ENCODE results near the gene ATP2B2.

Gene ATP2B2

DNA sequence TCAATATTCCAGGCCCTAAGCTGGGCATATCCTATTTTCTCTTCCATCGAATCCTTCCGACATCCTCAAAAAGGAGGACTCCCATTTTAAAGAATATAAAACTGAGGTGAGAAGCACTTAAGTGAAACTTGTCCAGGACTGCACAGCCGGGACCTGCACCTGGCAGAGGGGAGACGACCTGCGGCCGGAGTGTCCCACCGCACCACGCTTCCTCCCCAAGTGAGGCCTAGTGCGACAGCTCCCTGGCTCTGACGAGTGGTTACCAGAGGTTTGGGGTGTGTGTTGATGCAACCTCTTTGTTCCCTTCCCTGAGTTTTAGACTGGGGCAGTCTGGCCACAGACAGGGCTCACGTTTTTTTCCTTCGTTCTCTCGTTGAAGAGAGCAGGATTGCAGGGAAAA lies 24.9 kb upstream of the ATP2B2 start:
- in situ Hi-C loops (cut with MboI; ENCODE audit: low sequenced_read_pairs), result no loop called here

DNA sequence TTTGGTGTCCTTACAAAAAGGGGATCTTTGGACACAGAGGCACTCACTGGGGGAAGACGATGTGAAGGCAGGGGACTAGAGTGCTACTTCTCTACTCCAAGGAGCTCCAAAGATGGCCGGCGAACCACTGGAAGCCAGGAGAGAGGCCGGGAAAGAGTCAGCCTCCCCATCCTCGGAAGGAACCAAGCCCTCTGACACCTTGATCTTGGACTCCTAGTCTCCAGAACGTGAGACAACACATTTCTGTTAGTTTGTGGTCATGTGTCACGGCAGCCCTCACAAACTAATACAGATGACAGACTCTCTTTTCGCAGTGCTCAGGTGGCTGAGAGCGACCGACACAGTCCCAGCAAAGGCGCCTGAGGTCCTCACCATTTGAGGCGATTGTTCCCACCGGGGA lies 24.4 kb upstream of the ATP2B2 start:
- in situ Hi-C loops (cut with MboI; ENCODE audit: low sequenced_read_pairs), result no loop called here

DNA sequence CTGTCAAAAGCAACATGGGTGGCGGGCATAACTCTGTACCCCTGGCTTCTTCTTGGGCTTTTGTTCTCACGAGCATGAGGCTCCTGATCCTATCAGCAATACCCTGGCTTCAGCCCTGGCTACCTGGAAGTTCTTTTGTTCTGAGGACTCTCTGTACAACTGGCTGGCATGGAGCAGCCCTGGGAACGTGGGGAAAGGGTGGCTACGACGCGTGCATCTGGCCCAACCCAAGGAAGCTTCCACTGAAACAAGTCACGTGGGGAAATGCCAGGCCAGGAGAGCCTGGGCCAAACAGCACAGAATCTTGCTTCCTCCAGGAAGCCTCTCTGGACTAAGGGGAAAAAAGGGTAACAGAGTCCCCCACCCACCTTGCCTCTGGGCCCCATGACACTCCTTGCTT lies 22.7 kb upstream of the ATP2B2 start:
- in situ Hi-C loops (cut with MboI; ENCODE audit: low sequenced_read_pairs), result no loop called here

DNA sequence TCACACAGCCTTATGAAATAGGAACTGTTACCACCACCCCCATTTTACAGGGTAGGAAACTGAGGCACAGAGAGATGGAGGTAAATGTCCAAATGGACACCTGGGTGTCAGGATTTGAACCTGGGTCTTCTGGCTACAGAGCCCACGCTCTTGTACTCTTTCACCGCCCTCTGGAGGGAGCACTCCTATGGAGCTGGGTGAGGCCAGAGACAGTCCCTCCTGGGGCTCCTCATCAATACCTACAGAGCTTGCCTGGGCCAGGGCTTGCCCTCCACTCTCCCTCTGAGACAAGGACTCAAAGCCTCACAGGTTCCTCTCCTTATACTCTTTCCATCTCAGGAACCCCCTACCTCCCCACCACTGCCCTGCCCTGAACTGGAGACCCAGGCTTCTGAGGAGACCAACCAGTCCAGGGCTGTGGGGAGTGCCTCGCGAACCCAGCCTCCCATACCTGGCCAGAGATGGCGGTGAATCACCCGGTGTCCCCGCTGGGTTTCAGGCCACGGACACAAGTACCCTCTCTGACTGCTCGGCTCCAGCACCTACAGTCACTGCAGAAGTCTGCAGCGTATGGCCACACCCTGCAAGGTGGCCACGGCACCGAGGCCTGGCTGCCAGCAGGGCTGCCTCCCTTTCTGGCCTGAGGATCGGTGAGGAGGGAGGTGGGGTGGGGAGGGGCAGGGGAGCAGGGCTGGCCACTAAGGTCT lies 22.1 kb upstream of the ATP2B2 start:
- in situ Hi-C loops (cut with MboI; ENCODE audit: low sequenced_read_pairs), result no loop called here

DNA sequence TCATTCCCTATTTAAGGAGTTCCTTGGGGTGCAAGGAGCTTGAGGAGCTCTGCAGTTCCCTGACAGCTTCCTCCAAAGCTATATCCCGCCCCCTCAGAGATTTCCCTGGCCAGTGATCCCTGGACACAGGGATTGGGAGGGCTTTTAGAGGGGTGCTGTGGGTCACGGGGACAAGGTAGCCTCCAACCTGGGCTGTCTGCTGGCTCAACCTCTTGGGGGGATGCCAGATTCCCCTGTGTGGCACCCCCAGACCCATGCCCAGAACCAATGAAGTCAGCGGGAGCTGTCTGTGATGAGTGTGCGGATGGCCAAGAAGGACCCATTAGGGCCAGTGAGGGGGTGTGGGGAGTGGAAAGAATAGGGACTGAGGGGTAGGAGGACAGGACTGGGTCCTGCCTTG lies 21.0 kb upstream of the ATP2B2 start:
- in situ Hi-C loops (cut with MboI; ENCODE audit: low sequenced_read_pairs), result no loop called here

DNA sequence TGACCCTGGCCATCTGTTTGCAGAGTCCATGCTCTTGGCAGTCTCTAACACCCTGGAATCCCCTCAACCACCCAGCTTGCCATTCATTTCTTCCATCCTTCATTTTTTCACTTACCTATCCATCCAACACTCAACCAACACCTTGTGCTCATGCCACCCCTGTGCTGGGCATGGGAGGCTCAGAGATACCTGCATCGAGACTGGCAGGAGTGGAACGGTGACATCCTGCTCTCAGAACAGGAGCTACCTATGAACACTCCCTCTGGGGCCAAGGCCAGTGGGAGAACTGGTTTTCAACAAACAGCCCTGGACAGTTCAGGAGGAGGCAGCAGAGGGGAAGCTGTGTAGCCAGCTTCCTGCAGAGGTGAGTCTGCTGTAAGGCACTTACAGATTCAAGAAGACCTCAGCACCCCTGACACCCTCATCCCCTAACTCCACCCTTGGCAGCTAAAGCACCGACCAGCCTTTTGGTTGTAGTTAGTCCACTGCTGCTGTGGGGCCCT lies 19.5 kb upstream of the ATP2B2 start:
- in situ Hi-C loops (cut with MboI; ENCODE audit: low sequenced_read_pairs), result no loop called here

DNA sequence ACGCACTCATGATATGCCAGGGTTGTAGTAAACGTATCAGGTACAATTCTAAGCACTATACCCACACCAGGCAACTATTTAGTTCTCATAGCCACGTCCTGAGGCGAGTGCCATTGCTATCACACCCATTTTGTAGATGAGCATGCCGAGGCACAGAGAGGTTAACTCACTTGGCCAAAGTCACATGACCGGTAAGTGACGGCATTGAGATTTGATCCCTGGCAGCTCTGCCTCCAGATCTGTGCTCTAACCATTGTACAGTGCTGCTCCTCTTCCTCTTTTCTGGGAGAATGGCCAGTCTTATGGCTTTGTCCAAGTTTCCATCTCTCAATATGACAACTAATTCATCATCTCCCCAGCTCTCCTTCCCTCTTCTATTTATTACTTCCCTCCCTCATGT lies 18.9 kb upstream of the ATP2B2 start:
- in situ Hi-C loops (cut with MboI; ENCODE audit: low sequenced_read_pairs), result no loop called here

DNA sequence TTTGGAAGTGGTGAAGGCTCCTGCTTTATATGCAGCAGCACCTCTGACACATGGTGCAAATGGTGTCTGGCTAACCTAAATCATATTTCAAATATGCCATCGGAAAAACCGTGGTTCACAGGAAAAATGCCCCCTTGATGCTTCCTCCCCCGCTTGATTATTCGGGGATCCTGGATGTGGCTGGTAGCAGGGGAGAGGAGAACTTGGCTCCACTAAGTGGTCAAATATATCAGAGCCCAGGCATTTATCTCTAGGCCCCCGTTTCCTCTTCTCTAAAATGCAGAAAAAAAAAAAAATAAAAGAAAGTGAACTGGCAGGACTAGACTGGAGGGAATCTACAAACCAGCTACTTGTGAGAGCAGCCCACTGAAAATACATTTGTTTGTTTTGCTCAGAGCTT lies 18.2 kb upstream of the ATP2B2 start:
- in situ Hi-C loops (cut with MboI; ENCODE audit: low sequenced_read_pairs), result no loop called here

DNA sequence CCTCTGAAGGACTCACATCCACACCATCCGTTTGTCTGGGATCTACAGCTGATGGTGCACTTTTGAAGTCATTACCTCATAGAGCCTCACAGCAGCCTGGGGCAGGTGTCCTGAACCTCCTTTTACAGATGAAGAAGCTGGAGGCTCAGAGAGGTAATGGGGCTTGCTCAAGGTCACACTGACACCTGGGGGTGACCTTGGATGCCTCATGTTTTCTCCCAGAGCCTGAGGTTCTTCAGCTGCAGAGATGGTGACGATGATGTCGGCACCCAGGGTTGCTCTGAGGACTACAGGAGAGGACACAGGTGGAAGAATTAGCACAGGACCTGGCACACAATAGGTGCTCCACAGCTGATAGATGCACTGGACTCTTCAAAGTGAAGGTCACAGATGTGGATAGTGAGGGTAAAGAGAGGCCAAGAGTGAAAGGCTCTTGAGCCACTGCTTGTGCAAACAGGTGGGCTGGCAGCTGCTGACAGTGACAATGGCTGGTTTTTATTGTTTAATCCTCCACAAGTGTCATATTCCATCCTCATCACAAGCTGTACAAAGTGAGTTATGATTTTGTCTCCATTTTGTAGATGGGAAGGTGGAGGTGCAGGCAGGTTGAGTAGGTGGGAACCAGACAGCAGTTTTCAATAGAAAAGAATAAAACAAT lies 17.4 kb upstream of the ATP2B2 start:
- in situ Hi-C loops (cut with MboI; ENCODE audit: low sequenced_read_pairs), result no loop called here

DNA sequence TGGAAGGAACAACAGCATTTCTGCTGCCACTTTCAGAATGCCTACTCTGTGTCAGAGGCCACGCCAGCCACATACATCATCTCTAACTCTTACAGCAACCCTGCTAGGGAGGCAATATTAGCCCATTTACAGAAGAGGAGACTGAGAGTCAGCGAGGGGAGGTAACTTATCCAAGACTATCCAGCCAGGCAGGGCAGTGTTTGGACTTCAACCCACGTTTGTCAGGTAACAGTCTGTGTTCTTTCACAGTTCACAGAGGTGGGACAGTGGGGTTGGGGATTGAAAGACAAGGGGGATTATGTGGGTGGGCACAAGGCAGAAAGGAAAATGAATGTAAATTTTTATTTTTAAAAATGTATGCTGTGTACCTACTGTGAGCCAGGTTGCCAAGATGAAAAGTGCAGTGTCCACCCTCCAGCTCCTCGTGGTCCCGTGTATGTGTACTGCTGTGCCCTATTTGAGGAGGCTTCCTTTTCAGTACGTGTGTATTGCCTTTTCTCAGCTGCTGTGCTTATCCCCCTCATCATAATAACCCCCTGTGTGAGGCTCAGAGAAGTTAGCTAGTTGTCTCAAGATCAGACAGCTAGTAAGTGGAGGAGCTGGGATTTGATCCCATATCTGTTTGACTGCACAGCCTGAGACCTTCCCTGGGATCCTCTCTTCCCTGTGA lies 16.5 kb upstream of the ATP2B2 start:
- in situ Hi-C loops (cut with MboI; ENCODE audit: low sequenced_read_pairs), result no loop called here

DNA sequence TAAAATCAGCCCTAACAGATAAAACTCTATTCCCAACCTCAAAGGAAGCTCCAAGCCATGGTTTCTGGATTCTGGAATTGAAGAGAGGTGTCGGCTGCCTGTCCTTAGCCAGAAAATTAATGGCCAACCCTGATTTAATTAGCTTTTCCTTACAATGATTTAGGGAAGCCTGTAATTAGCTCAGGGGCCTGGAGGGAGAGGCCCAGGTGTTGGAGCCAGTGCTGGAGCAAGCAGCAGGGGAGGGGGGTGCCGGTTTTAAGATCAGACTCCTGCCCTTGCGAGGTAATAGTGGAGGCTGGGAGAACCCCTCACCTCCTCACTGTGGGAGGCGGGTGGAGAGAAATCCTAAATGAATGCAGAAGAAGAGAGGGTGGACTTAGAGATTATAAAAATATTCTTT lies 14.7 kb upstream of the ATP2B2 start:
- in situ Hi-C loops (cut with MboI; ENCODE audit: low sequenced_read_pairs), result no loop called here

DNA sequence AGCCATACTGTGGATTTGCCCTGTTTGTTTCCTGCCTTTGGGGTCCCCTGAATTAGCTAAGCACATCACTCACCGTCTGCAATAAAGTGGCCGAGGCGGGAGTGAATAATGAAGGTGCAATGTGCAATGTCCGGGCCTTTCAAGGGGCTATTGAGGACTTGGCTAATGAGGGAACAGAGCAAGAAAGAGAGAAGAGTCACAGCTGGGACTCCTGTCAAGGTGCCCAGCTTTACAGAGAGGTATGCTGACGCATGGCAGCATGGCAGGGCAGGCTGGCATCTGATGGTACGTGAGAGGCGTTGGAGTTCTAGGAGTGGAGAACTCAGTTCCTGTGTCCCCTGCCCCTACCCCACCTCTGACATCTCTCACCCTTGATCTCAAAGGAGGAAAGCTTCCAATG lies 13.8 kb upstream of the ATP2B2 start:
- in situ Hi-C loops (cut with MboI; ENCODE audit: low sequenced_read_pairs), result no loop called here

DNA sequence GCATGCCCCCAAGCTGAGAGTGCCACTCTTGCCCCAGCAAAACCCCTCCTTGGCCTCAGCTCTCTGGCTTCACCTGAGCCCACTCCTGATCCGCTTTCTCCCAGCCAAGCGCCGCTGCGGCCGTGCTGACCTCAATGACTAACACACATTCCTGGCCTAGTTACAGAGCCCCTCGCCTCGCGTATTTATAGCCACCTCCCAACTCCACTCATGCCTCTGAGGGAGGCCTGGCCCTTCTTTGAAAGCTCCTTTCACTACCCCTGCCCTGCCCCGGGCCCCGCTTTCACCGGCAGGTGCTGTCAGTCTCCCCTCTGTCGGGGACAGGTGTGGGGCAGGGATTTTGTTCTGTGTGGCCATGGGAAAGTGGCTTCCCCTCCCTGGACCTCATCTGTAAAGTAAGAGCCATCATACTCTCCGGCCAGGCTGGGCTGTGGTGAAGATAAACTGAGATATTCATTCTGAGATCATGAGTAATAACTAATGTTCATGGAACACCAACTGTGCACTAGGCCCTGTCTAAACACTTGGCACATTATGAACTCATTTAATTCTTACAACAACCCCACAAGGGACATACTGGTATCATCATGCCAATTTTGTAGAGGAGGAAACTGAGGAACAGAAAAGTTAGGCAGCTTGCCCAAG lies 13.2 kb upstream of the ATP2B2 start:
- in situ Hi-C loops (cut with MboI; ENCODE audit: low sequenced_read_pairs), result no loop called here

DNA sequence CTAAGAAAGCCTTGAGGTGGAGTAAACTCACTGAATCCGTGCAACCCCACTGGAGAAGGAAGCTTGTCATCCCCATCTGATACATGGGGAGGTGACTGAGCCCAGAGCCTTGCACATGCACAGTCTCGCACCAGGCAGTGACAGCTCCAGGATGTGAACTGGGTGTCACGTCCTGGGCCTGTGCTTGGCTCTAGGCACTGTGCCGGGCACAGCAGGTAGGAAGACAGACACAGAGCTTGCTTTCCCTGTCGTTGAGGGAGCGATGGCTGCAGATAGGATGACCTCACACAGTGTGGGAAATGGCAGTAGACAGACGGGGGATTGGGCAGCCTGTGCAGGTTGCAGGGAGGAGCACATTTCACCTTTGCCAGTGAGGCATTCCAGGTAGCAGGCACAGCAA lies 12.2 kb upstream of the ATP2B2 start:
- in situ Hi-C loops (cut with MboI; ENCODE audit: low sequenced_read_pairs), result no loop called here

DNA sequence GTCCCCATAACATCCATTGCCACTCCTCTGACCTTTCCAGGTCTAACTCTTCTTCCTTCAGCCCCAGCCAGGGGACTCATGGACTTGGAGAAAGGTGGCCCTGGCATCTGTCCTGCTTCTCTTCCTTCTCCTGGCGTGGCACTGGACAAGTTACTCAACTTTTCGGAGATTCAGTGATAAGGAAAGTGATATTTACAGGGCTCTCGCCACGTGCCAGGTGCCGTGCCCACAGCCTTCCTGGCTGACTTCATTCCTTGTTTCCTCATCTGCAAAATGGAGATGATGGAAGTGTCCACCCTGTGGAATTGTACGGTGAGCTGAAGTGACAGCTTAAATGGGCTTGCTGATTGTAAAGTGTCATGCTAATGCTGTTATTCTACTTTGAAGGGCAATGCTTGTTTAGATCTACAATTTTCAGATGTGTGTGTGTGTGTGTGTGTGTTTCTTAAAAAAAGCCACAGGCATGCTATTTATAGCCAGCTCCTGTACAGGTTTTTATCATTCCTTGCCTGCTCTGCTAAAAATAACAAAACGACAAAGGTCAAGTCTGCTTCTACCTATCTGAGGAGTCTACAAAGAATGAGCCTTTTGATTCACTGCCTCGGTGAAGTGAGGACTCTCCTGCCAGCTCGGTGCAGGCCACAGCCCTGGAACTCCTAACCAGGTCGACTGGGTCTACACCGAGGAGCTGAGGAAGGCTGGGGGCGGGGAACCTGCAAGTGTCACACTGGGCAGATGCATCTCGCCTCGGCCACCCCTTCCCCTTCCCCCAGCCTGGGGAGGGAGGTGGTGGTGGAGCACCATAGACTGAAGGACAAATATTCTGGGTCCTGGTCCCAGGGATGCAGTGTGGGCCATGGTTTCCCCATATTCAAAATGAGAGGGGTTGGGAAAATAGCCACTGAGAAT lies 11.4 kb upstream of the ATP2B2 start:
- in situ Hi-C loops (cut with MboI; ENCODE audit: low sequenced_read_pairs), result no loop called here

DNA sequence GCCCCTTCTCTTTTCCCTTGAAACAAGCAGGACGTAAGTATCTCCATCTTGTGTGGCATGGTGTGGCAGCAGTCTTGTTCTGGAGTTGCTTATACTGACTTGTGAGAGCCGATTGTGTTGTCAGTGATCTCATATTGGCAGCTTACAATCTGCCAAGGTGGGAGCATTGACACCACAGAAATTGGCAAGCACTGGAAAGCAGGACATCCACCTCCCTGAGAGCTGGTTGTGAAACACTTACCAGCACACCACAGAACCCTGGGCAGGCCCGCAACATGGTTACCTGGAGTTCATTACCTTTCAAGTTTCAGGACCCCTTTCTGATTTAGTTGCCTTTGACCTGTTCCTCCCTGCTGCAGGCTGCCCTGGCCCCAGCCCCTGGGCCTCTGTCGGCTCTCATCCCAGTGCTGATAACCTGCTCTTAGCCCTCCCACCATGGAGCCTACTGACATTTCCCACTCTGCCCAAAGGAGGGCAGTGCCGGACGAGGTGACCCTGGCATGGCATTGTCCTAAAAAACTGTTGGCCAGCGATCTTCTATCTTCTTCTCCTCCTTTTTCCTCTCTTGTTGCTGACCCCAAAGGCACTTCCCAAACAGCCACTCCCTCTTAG lies 10.6 kb upstream of the ATP2B2 start:
- in situ Hi-C loops (cut with MboI; ENCODE audit: low sequenced_read_pairs), result no loop called here

DNA sequence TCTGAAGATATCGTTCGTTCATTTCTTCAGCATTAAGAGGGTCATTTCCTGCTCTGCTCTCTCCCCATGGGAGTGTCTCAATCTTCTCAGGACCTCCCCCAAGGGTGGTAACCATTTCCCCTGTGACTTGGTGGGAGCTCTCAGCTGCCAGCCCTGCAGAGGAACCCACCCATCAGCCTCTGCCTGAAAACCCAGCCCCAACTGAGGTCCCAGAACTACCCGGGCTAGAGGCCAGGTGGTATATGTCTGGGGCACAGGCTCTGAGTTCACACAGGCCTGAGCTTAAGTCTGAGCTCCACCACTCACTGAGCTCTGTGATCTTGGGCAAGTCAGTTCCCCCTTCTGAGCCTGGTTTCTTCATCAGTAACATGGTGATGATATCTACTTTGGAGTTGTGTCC lies 10.0 kb upstream of the ATP2B2 start:
- in situ Hi-C loops (cut with MboI; ENCODE audit: low sequenced_read_pairs), result no loop called here

DNA sequence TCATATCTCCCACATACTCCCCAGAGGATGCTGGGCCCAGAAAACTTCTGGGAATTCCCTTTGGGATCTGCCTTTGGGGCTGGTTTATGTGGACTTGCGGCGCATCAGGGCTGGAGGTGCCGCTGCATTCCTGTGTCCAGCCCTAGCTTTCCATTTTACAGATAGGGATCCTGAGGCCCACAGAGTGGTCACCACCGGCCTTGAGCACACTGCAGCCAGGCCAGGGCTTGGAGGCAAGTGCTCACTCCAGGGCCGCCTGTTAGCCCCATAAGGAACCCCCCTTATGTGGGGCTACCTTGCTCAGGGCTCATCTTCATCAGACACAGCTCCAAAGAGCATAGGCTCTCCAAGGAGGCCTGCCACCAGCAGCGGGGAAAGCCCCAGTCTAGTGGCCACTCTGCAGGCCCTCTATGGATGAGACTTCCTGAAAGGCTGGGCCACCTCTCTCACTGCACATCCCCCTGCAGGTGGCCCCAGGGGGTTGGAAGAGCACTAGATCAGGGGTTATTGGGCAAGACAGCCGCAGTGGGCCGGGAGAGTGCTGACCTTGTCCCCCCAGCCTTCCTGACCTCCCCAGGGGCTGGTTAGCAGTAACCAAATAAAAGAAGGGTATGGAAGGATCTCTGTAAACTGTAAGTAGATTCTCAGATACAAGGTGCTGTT lies 9.2 kb upstream of the ATP2B2 start:
- in situ Hi-C loops (cut with MboI; ENCODE audit: low sequenced_read_pairs), result no loop called here

DNA sequence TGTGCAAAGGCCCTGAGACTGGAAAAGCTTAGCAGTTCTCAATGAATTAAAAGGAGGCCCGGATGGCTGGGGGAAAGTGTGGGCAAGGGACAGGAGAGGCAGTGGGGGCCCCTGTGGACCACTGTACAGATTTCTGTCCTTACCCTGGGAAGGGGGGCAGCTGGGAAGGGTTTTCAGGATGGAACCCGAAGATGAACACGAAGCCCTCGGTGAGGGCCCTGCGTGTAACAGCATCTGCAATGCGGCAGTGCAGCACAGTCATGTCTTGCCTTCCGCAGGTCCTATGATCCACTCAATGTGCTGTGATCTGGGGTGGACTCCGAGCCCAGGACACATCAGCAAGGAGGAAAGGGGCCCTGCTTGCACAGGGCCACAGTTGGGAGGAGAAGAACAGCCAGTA lies 7.9 kb upstream of the ATP2B2 start:
- in situ Hi-C loops (cut with MboI; ENCODE audit: low sequenced_read_pairs), result no loop called here

DNA sequence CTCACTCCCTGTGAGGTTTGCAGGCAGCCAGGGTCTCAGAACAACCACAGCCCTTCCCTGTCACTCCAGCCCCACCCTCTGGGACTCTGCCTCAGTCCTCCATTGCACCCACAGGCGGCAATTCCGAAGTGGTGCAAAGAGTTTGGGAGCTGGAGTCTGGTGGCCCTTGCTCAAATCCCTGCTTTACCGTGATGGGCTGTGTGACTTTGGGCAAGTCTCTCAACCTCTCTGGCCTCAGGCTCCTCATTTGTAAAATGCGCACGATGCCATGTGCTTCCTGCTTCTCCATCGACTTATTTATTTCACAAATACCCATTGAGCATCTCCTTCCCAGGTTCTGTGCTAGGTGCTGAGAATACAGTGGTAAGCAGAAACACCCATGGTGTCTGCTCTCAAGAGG lies 7.3 kb upstream of the ATP2B2 start:
- in situ Hi-C loops (cut with MboI; ENCODE audit: low sequenced_read_pairs), result no loop called here

All from hTERT RPE-1 (cell line).